ENCODE measurements around the gene ABLIM2.

ABLIM2 gene

GRCh38 chr4:8136529-8136928 lies 22.1 kb downstream of the ABLIM2 start:
- DNase-seq (ENCODE audit: low spot score) = no peak

DNA sequence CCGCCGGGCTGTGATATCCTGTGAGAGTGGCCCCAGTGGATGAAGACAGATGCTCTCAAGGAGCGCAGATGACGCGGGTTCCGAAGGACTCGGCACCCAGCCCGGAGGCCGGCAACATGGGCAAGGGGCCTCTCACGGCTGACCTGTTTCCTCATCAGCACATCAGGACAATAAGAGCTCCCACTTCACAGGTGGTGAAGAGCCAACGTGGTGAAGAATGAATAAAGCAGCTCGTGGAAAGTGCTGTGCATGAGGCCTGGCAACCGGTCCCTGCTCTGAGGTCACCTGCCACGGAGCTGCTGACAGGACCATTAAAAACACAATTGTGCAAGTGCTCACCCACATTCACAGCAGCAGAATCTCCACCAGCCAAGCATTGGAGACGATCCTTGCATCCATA lies 22.9 kb downstream of the ABLIM2 start:
- DNase-seq (ENCODE audit: low spot score) = no peak

DNA sequence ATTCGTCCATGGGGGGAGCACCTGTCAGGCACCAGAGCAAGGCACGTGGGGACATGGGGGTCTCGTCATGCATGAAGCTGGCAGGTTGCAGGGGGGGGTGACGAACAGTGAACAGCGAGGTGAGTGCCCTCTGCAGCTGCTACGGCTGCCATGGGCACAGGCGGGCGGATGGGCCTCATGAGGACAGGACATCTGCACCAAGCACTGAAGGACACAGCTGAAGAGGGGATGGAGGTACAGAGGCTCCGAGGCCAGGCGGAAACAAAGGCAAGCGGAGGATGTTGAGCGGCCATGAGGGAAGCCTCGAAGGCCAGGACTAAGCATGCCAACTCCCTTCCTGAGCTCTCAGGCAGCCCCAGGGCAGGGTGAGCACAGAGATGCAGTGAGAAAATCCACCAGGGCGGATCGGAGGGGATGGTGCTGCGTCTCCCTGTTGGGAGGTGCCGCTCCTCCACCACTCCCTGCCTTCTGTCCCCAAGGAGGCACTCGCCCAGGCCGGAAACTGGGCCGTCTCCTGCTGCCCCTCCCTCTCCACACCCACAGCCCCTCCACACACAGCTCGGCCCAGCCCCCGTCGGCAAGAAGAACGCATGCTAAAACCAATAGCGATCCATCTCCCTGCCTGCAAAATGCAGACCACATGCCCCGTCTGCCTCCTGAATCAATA lies 24.6 kb downstream of the ABLIM2 start:
- no peak for DNase-seq (ENCODE audit: low spot score)

- no peak for DNase-seq (ENCODE audit: low spot score)
Observed at GRCh38 chr4:8132947-8133705, 25.5 kb downstream of the ABLIM2 start.

- DNase-seq (ENCODE audit: low spot score) = no peak
Observed at GRCh38 chr4:8132400-8132799, 26.2 kb downstream of the ABLIM2 start.

- DNase-seq (ENCODE audit: low spot score) = no peak
Observed at GRCh38 chr4:8131826-8132225, 26.8 kb downstream of the ABLIM2 start.

GRCh38 chr4:8131210-8131609 lies 27.4 kb downstream of the ABLIM2 start:
- no peak for DNase-seq (ENCODE audit: low spot score)

GRCh38 chr4:8130346-8131066 lies 28.1 kb downstream of the ABLIM2 start:
- DNase-seq (ENCODE audit: low spot score) = no peak

DNA sequence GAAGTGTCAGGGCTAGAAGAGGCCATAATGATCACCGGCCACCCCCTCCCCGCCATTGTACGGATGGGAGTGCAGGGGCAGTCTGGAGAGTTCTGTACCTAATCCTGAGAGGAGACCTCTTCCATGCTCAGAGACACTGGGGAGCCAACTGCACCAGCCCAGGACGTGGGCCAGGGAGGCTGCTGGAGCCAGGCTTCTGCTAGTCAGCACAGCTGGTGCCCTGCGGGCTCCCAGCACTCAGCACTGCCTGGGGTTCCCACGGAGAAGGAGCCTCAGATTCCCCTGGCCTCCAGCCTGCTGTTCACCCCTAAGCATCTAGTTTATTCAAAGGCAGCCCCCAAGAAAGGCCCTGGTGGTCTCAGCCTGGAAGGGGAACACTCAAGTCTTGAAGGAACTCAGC lies 28.8 kb downstream of the ABLIM2 start:
- DNase-seq (ENCODE audit: low spot score) = no peak

GRCh38 chr4:8129136-8129535 lies 29.5 kb downstream of the ABLIM2 start:
- peak; percentile 42 for DNase-seq (ENCODE audit: low spot score)

DNA sequence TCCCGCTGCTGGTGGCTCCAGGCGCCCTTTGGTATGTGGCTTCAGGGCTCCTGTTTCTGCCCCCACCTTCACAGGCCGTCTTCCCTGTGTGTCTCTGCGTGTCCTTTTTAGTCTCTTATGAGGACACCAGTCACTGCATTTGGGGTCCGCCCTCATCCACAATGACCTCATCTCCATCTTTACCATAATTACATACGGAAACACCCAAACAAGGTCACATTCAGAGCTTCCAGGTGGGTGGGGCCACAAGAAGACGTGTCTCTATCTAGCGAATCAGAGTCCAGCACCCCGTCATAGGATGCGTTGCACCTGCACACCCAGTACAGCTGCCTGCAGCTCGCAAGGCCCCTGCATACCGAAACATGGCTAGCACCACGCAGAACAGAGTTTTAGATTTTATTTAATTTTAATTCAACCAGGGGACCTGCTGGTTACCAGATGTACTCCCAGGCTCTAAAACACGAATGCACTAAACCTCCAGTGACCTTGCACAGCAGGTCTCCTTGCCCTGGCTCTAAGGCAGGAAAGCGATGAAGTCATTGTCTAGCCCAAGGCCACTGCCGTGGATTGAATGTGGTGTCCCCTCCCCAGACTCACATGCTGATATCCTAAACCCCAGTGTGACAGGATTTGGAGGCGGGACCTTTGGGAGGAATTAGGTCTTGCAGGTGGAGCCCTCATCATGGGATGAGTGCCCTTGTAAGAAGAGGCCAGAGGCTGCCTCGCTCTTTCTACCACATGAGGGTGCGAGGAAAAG lies 30.3 kb downstream of the ABLIM2 start:
- no peak for DNase-seq (ENCODE audit: low spot score)

GRCh38 chr4:8127051-8127826 lies 31.4 kb downstream of the ABLIM2 start:
- no peak for DNase-seq (ENCODE audit: low spot score)

DNA sequence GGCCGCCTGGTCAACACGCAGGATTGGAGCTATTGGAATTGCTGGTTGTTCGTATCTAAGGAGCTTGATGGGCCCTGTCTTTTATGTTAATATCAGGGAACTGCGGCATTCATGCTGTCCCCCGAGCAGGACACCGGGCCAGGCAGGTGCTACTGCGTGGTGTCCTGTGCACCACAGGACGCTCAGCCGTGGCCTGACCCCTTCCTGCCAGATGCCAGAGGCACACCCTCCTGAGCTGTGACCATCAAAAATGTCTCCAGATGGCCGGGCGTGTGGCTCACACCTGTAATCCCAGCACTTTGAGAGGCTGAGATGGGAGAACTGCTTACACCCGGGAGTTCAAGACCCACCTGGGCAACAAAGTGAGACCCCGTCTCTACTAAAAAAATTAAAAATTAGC lies 32.1 kb downstream of the ABLIM2 start:
- DNase-seq (ENCODE audit: low spot score) = no peak

DNA sequence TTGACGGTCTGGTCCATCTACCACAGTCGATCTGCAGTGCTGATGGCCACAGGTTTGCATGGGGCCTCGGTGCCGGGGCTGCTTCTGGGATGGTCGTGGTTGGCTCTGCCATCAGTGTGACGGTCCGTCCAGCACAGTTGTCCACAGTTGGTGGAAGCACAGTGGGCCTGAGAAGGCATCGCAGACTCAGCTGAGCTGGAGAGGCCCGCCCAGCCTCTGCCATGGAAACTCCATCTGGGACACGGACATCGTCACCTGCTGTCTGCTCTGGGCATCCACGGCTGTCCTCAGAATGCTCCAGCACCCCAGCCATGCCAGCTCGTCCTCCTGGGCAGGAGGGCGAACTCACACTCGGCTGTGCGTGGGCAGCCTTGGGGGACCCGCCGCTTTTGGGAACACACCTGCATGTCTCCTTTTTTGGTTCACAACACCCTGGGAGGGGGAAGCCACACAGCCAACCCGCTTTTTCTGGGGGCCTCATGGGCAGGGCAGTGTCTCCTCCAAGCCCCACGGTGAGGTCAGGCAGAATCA lies 33.0 kb downstream of the ABLIM2 start:
- DNase-seq (ENCODE audit: low spot score) = no peak

- DNase-seq (ENCODE audit: low spot score) = no peak
Observed at GRCh38 chr4:8123870-8124269, 34.7 kb downstream of the ABLIM2 start.

DNA sequence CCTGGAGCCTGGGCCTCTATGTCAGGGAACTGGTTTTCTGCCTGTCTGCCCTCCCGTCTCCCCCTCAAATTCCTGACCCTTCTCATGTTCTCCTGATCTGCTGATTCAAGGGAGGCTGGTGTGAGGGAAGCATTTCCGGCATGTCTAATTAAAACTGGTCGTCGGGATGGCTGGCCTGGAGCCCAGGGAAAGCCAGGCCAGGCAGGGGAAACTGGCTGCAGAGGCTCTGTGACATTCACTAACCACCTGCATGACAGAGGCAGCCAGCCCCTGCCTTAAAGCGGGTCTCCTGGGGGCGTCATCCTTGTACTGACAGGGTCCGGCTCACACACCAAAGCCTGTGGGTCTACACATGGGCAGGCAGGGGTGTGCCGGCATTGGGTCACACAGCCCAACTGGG lies 35.2 kb downstream of the ABLIM2 start:
- no peak for DNase-seq (ENCODE audit: low spot score)

DNA sequence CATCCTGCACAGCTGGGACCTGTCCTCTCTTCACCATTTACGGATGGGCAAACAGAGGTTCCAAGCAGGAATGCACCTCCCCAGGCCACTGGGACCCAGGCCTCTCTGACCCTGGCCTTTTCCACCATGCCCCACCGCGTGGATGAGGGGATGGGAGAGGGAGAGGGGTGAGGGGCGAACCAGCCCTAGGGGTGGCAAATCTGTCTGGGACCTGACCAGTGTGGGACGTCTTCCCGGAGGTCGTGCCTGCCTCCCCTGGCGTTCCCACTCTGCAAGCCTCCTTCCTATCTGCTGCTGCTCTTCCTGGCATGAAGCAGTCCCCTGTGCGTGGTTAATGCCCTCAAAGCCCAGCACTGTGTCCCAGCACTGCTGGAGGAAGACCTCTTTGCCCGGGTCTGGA lies 35.9 kb downstream of the ABLIM2 start:
- no peak for DNase-seq (ENCODE audit: low spot score)

GRCh38 chr4:8121292-8122015 lies 37.2 kb downstream of the ABLIM2 start:
- no peak for DNase-seq (ENCODE audit: low spot score)

- no peak for DNase-seq (ENCODE audit: low spot score)
Observed at GRCh38 chr4:8120501-8120900, 38.1 kb downstream of the ABLIM2 start.

DNA sequence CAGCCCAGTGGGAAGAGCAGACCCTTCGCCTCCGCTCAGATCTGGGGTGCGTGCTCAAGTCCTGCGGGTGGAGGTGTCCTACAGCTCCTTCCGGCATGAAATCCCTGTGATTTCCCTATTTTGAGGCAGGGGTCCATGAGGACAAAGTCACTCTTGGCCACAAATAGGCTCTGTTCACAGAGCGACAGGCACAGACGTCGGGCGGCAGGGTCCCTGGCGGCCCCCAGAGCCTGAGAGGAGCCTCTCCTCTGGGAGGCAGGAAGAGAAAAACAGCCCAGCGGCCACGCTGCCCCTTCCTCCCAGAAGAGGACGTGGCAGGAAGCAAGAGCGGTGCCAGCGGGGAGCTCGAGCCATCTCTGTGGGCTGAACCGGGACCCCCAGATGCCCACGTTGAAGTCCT lies 38.7 kb downstream of the ABLIM2 start:
- no peak for DNase-seq (ENCODE audit: low spot score)

- no peak for DNase-seq (ENCODE audit: low spot score)
Observed at GRCh38 chr4:8118531-8118930, 40.1 kb downstream of the ABLIM2 start.

All from putamen (tissue), 1 donor.